HCT116 (cell line): Measurements from ENCODE around the gene PHF1. TPM values are rescaled to one million over a fixed set of nuclear protein-coding genes. Genes with fewer than 3 reads are reported as not detected.

Source experiments
- ATAC-seq: fragments of 200-7000 bp; cut with Tn5 transposase; 2 replicates; pipeline ENCODE4 v1.9.1; 2020; ENCODE audit warnings: mild to moderate bottlenecking, moderate library complexity
- BruUV-seq: library from RNA; stranded (reverse); fragments of 400-500 nt; replicated peaks from 2 replicates; lab custom pipeline; 2021; lab: Mats Ljungman, UMichigan
- CTCF ChIA-PET: fragments of 300-600 bp; sonication (Branson Sonifier 250); formaldehyde crosslinking; loops from one replicate; lab custom pipeline; 2021; ENCODE audit warnings: antibody characterized with exemption; lab: Charles Lee
- POLR2A ChIA-PET: fragments of 300-600, 350-600 bp; sonication (Branson Sonifier 250); formaldehyde crosslinking; loops from one replicate; lab custom pipeline; 2021; ENCODE audit warnings: antibody characterized with exemption; lab: Charles Lee
- RAD21 ChIA-PET, 2 experiments: fragments of 300-600 bp; sonication (Branson Sonifier 250); formaldehyde crosslinking; loops; one replicate each; lab custom pipeline; 2023; ENCODE audit warnings: low total read pairs in 2 of 2; ENCODE audit not compliant: uncharacterized antibody in 2 of 2, unreplicated experiment in 2 of 2, low non-redundant PET in 1 of 2; lab: Charles Lee
- DNase-seq: peaks from one replicate; pipeline ENCODE4 v3.0.0-alpha.2; 2010; ENCODE audit warnings: low read depth, low spot score
- H2AFZ ChIP-seq: fragments of 200-600 bp; shearing (Covaris generic), sonication (generic); 2 replicates; pipeline ENCODE4 v1.6.1; 2017; ENCODE audit warnings: low read depth, mixed run types, mixed read lengths, antibody characterized with exemption, low read length; ENCODE audit not compliant: poor library complexity, severe bottlenecking
- H3K27ac ChIP-seq: 2 replicates; pipeline ENCODE4 v1.5.1; 2012; ENCODE audit warnings: low read depth, low read length
- H3K27me3 ChIP-seq: fragments of 200-600 bp; sonication (generic); 2 replicates; pipeline ENCODE4 v1.6.1; 2016; ENCODE audit warnings: mixed run types, low read length, mixed read lengths; ENCODE audit not compliant: insufficient read depth
- H3K36me3 ChIP-seq, 2 experiments: fragments of 200-500 bp in 1 of 2; fragments of 200-600 bp in 1 of 2; sonication (Bioruptor generic) in 1 of 2; sonication (generic) in 1 of 2; 2 replicates each; pipeline versions ENCODE4 v1.5.1 to v1.6.1; 2014 to 2016; ENCODE audit warnings: low read length in 2 of 2, inconsistent platforms in 1 of 2, mixed read lengths in 1 of 2, mixed run types in 1 of 2; ENCODE audit not compliant: insufficient read depth in 2 of 2, control insufficient read depth in 1 of 2
- H3K4me1 ChIP-seq, 2 experiments: fragments of 200-600 bp in 1 of 2; sonication (generic) in 1 of 2; 2 replicates each; pipeline versions ENCODE4 v1.5.1 to v1.6.1; 2012 to 2017; ENCODE audit warnings: low read length in 2 of 2, inconsistent platforms in 1 of 2, mild to moderate bottlenecking in 1 of 2, mixed read lengths in 1 of 2, mixed run types in 1 of 2, moderate library complexity in 1 of 2; ENCODE audit not compliant: insufficient read depth in 2 of 2, control insufficient read depth in 1 of 2
- H3K4me2 ChIP-seq: fragments of 200-600 bp; sonication (generic); 2 replicates; pipeline ENCODE4 v1.6.1; 2017; ENCODE audit warnings: mixed run types, low read length, mixed read lengths
- H3K4me3 ChIP-seq, 2 experiments: fragments of 200-600 bp in 1 of 2; sonication (generic) in 1 of 2; replicated peaks in 1 of 2; 2 replicates each; pipeline ENCODE4 v1.5.1; 2011 to 2016; ENCODE audit warnings: low read length in 2 of 2, control low read depth in 1 of 2, low read depth in 1 of 2, mild to moderate bottlenecking in 1 of 2, mixed read lengths in 1 of 2, mixed run types in 1 of 2
- H3K79me2 ChIP-seq: fragments of 200-600 bp; sonication (generic); 2 replicates; pipeline ENCODE4 v1.6.1; 2017; ENCODE audit warnings: mild to moderate bottlenecking, mixed run types, low read length, moderate library complexity, mixed read lengths; ENCODE audit not compliant: insufficient read depth
- H3K9ac ChIP-seq: fragments of 200-600 bp; sonication (generic); 2 replicates; pipeline ENCODE4 v1.6.1; 2016; ENCODE audit warnings: low read length, mixed read lengths
- H3K9me2 ChIP-seq: fragments of 200-600 bp; sonication (generic), shearing (Covaris generic); 2 replicates; pipeline ENCODE4 v1.6.1; 2017; ENCODE audit warnings: mixed run types, mild to moderate bottlenecking, moderate library complexity; ENCODE audit not compliant: insufficient read depth
- H3K9me3 ChIP-seq, 2 experiments: fragments of 200-500 bp in 1 of 2; fragments of 200-600 bp in 1 of 2; sonication (Bioruptor generic) in 1 of 2; sonication (generic) in 1 of 2; 2 replicates each; pipeline ENCODE4 v1.6.1; 2014 to 2017; ENCODE audit warnings: low read length in 2 of 2, mixed read lengths in 2 of 2, inconsistent platforms in 1 of 2, low read depth in 1 of 2, mild to moderate bottlenecking in 1 of 2, mixed run types in 1 of 2, moderate library complexity in 1 of 2; ENCODE audit not compliant: control insufficient read depth in 1 of 2, insufficient read depth in 1 of 2
- H4K20me1 ChIP-seq: fragments of 200-600 bp; sonication (generic), shearing (Covaris generic); 2 replicates; pipeline ENCODE4 v1.6.1; 2017; ENCODE audit warnings: mixed run types, mild to moderate bottlenecking, moderate library complexity; ENCODE audit not compliant: insufficient read depth
- JUND ChIP-seq: IDR thresholded peaks from 2 replicates; pipeline ENCODE4 v1.6.1; 2012
- SIN3A ChIP-seq: IDR thresholded peaks from 2 replicates; pipeline ENCODE4 v1.6.1; 2012; ENCODE audit warnings: low read depth
- TCF7L2 ChIP-seq: IDR thresholded peaks from 2 replicates; pipeline ENCODE4 v1.7.0; 2011; ENCODE audit warnings: borderline replicate concordance, inconsistent platforms; ENCODE audit not compliant: insufficient read depth, insufficient read length; ENCODE audit errors: extremely low read depth
- ZNF274 ChIP-seq: fragments of 200-500 bp; sonication (Bioruptor generic); IDR thresholded peaks from 2 replicates; pipeline ENCODE4 v1.6.1; 2014; ENCODE audit warnings: mild to moderate bottlenecking, low read depth, low read length, inconsistent platforms
- intact Hi-C: fragments of 100-400 bp; cut with micrococcal nuclease; formaldehyde crosslinking; loops from 2 replicates; pipeline ENCODE4 v1.10.0; 2022
- total RNA-seq: library from RNA; stranded (reverse); gene quantifications from one replicate; pipeline ENCODE4 v1.2.1, GENCODE V29; 2021; ENCODE audit not compliant: unreplicated experiment
- TF ChIP-seq, protein P1 (sequence below): IDR thresholded peaks from 2 replicates; pipeline ENCODE4 v1.6.1; 2012
- TF ChIP-seq, protein P2 (sequence below), 3 experiments: fragments of 200-600 bp in 1 of 3; sonication (generic) in 1 of 3; IDR thresholded peaks in 2 of 3; conservative IDR thresholded peaks in 1 of 3; 2 replicates each; pipeline ENCODE4 v1.5.1; 2012 to 2017; ENCODE audit warnings: low read depth in 2 of 3, low read length in 2 of 3, antibody characterized with exemption in 1 of 3, borderline replicate concordance in 1 of 3, control low read depth in 1 of 3, mild to moderate bottlenecking in 1 of 3, mixed read lengths in 1 of 3, mixed run types in 1 of 3, moderate library complexity in 1 of 3; ENCODE audit not compliant: insufficient read depth in 1 of 3
- TF ChIP-seq, protein P3 (sequence below): IDR thresholded peaks from 2 replicates; pipeline ENCODE4 v1.6.1; 2011; ENCODE audit warnings: mild to moderate bottlenecking, low read length, moderate library complexity; ENCODE audit not compliant: insufficient replicate concordance; ENCODE audit errors: extremely low read depth

PHF1 gene
- total RNA-seq, 1 experiment from 2014 or later: 40.2 TPM

DNA sequence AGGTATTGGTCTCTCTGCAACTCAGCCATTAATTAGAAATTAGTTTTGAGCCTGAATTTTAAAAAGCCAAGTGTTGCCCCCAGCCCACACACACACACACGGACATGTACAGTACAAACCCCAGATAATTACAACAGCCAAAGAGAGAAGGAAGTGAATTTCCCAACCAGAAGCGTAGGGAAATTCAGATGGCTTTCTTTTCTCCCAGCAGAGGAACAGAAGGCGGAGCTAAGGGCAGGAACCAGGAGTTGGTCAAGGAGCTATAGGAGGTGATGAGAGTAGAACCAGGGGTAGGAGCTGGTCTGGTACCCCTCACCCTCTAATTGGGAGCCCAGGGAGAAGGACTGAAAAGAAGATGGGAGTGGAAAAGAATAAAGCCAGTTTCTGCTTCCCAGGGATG lies 39.6 kb downstream of the PHF1 start:
- TF ChIP-seq ZNF274 (no peak), TCF7L2 (no peak)
- TF ChIP-seq, protein P1, sequence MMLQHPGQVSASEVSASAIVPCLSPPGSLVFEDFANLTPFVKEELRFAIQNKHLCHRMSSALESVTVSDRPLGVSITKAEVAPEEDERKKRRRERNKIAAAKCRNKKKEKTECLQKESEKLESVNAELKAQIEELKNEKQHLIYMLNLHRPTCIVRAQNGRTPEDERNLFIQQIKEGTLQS: no peak
- TF ChIP-seq, protein P2, sequence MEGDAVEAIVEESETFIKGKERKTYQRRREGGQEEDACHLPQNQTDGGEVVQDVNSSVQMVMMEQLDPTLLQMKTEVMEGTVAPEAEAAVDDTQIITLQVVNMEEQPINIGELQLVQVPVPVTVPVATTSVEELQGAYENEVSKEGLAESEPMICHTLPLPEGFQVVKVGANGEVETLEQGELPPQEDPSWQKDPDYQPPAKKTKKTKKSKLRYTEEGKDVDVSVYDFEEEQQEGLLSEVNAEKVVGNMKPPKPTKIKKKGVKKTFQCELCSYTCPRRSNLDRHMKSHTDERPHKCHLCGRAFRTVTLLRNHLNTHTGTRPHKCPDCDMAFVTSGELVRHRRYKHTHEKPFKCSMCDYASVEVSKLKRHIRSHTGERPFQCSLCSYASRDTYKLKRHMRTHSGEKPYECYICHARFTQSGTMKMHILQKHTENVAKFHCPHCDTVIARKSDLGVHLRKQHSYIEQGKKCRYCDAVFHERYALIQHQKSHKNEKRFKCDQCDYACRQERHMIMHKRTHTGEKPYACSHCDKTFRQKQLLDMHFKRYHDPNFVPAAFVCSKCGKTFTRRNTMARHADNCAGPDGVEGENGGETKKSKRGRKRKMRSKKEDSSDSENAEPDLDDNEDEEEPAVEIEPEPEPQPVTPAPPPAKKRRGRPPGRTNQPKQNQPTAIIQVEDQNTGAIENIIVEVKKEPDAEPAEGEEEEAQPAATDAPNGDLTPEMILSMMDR (IDR thresholded peaks at IDR 0.05 in 2 of 3, conservative IDR thresholded peaks at IDR 0.05 in 1 of 3; ENCODE audit: borderline replicate concordance in 1 of 3, insufficient read depth in 1 of 3, low read depth in 2 of 3, low read length in 2 of 3): no peak
- ChIA-PET CTCF (no interaction called here), POLR2A (no interaction called here), RAD21 (no interaction called here)
- H3K4me3 ChIP-seq: no peak overlapping the region
- DNase-seq (no peak), ATAC-seq (no peak)
- no peaks in the 10 kb centered on the region for H3K9me2 ChIP-seq
- H3K27ac ChIP-seq: no peak overlapping the region
- peaks cover 3 to 10% of the 10 kb centered on the region in 2 experiments; a peak in 3 of 4 replicates for H3K4me1 ChIP-seq
- no TSS peak for BruUV-seq
- no peaks in the 10 kb centered on the region for H3K9me3 ChIP-seq
- H4K20me1 ChIP-seq: no peaks in the 10 kb centered on the region
- H2AFZ ChIP-seq: no peak overlapping the region
- H3K36me3 ChIP-seq: peaks cover under 1 to 2% of the 10 kb centered on the region in 2 experiments; a peak in 3 of 4 replicates
- H3K4me2 ChIP-seq: no peak overlapping the region
- peaks cover 17% of the 10 kb centered on the region for H3K79me2 ChIP-seq
- H3K27me3 ChIP-seq: no peaks in the 10 kb centered on the region
- H3K9ac ChIP-seq: no peak overlapping the region
- intact Hi-C loops: no loop called here

DNA sequence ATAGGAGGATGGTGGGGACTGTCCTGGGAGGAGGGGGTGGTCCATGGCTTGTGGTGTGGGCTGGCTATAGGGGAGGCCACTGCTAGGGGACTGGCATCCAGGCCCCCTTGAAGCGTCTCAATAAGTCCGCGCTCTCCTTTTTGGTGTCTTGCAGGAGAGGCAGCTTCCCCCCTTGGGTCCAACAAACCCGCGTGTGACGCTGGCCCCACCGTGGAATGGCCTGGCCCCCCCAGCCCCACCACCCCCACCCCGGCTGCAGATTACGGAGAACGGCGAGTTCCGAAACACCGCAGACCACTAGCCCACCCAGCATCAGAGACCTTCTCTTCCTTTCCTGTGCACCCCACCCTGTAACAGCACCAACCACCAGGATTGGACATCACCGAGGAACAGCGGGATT lies 40.8 kb downstream of the PHF1 start:
- H3K27me3 ChIP-seq: no peaks in the 10 kb centered on the region
- H3K9ac ChIP-seq: no peak overlapping the region
- peaks cover 28% of the 10 kb centered on the region for H3K79me2 ChIP-seq
- TF ChIP-seq, protein P3, sequence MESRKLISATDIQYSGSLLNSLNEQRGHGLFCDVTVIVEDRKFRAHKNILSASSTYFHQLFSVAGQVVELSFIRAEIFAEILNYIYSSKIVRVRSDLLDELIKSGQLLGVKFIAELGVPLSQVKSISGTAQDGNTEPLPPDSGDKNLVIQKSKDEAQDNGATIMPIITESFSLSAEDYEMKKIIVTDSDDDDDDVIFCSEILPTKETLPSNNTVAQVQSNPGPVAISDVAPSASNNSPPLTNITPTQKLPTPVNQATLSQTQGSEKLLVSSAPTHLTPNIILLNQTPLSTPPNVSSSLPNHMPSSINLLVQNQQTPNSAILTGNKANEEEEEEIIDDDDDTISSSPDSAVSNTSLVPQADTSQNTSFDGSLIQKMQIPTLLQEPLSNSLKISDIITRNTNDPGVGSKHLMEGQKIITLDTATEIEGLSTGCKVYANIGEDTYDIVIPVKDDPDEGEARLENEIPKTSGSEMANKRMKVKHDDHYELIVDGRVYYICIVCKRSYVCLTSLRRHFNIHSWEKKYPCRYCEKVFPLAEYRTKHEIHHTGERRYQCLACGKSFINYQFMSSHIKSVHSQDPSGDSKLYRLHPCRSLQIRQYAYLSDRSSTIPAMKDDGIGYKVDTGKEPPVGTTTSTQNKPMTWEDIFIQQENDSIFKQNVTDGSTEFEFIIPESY: no peak
- TF ChIP-seq SIN3A (no peak), JUND (no peak)
- TF ChIP-seq, all 23 proteins: peak for 0
- Histone ChIP-seq H3K27ac (no peak overlapping the region), H3K4me2 (no peak overlapping the region), H3K4me1 (peaks cover 5 to 11% of the 10 kb centered on the region in 2 experiments; a peak in 3 of 4 replicates), H3K4me3 (no peak overlapping the region), H2AFZ (no peak overlapping the region), H4K20me1 (no peaks in the 10 kb centered on the region), H3K9me3 (no peaks in the 10 kb centered on the region), H3K36me3 (peaks cover 3 to 13% of the 10 kb centered on the region in 2 experiments; a peak in 3 of 4 replicates), H3K9me2 (no peaks in the 10 kb centered on the region)
- ChIA-PET RAD21 (no interaction called here), POLR2A (no interaction called here), CTCF (no interaction called here)
- no TSS peak for BruUV-seq
- no peak for DNase-seq
- intact Hi-C loops: no loop called here
- ATAC-seq: no peak
